Small intestine (tissue), 7 donors: ENCODE results near the gene TP53I11. TPM values are rescaled to one million over a fixed set of nuclear protein-coding genes. Genes with fewer than 3 reads are reported as not detected.
A peak's percentile ranks its signal among the peaks of the same experiment; 100 is the strongest.

ENCODE experiments used
- DNase-seq, 2 donors: peaks; one replicate each; pipeline versions ENCODE4 v3.0.0 to v3.0.0-alpha.2; 2013
- FAIRE-seq: peaks from 2 replicates; lab custom pipeline; 2012; peaks lifted over from hg19 to GRCh38; lab: Jason Lieb, UNC
- H3K27ac ChIP-seq, 3 donors: one replicate each; pipeline ENCODE4 v1.5.1; 2013; ENCODE audit warnings: low read length in 2 of 3, mild to moderate bottlenecking in 2 of 3, control low read depth in 1 of 3, inconsistent platforms in 1 of 3, low read depth in 1 of 3, moderate library complexity in 1 of 3
- H3K27me3 ChIP-seq, 3 donors: one replicate each; pipeline ENCODE4 v1.6.1; 2013; ENCODE audit warnings: low read length in 3 of 3, inconsistent platforms in 1 of 3; ENCODE audit not compliant: control insufficient read depth in 3 of 3, insufficient read depth in 3 of 3
- H3K36me3 ChIP-seq, 3 donors: one replicate each; pipeline ENCODE4 v1.6.1; 2013; ENCODE audit warnings: low read length in 3 of 3, inconsistent platforms in 1 of 3, low read depth in 1 of 3, mild to moderate bottlenecking in 1 of 3, moderate library complexity in 1 of 3; ENCODE audit not compliant: control insufficient read depth in 3 of 3, insufficient read depth in 2 of 3
- H3K4me1 ChIP-seq, 3 donors: one replicate each; pipeline ENCODE4 v1.6.1; 2013; ENCODE audit warnings: low read length in 2 of 3, inconsistent platforms in 1 of 3, low read depth in 1 of 3, mild to moderate bottlenecking in 1 of 3, moderate library complexity in 1 of 3; ENCODE audit not compliant: control insufficient read depth in 3 of 3, insufficient read depth in 2 of 3
- H3K4me3 ChIP-seq, 3 donors: one replicate each; pipeline ENCODE4 v1.5.1; 2013; ENCODE audit warnings: low read length in 3 of 3, control low read depth in 1 of 3, inconsistent platforms in 1 of 3, low read depth in 1 of 3, mild to moderate bottlenecking in 1 of 3, moderate library complexity in 1 of 3
- H3K9me3 ChIP-seq, 2 donors: one replicate each; pipeline ENCODE4 v1.6.1; 2013; ENCODE audit warnings: low read depth in 1 of 2, low read length in 1 of 2; ENCODE audit not compliant: control insufficient read depth in 2 of 2, insufficient read depth in 1 of 2
- WGBS, 3 donors: extraction: QIAGEN DNeasy Blood & Tissue Kit; methylation state at CpG; one replicate each; pipeline ENCODE4 v1.1.7; 2013; 5-methylcytosine and 5-hydroxymethylcytosine counted together
- polyA plus RNA-seq, 4 donors: library from polyadenylated mRNA; stranded (reverse) in 3 of 4; unstranded in 1 of 4; fragments of 200-250 nt in 3 of 4; fragments of 120-200 nt in 1 of 4; gene quantifications; one replicate each; pipeline versions ENCODE4 v1.2.1 to v1.2.3, GENCODE V29; 2013
- donor health status: healthy with polysubstance abuse.
- donor health status: control.
- donor health status: control.
- donor health status: Bipolar disorder and iron deficiency.
- donor health status: healthy.

TP53I11 gene
- polyA plus RNA-seq, 4 donors: 6.8 to 105 (median 36.7) TPM

DNA sequence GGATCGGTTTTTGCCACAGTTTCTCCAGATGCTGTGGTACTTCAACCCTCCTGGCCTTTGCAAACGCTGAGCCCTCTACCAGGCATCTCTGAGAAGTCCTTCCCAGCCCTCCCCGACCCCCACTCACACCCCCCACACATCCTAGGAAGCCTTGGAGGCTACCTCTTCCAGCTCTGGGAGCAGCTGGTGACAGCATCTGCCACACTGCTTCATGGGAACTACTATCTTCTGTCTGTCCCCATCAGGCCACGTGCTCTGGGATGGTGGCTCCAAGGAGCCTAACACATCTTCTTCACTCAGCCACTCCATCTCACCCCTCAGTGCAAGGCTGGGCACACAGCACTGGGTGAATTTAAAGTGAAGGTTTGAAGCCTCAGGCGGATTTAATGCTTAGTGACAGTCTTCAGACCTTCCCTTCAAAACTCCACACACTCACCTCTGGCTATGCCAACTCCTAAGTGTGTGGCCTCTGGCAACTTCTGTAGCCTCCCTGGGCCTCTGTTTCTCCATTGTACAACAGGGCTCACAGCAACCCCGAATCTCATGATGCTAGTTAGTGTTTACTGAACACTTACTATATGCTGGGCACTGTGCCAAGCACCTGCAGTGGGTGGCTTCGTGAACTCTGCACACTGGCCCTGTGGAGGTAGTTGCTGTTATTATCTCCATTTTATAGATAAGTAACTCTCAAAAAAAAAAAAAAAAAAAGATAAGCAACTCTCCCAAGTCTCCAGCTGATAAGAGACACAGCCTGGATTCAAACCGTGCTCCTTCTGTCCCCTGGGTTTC, 7.3 kb upstream of the TP53I11 start:
- 40 to 64% (median 43%) methylated on average over 8 of the region's 8 CpGs for WGBS, 3 donors
- H3K27ac ChIP-seq: peak overlapping the region in 1 of 3 donors; percentile 56
- DNase-seq (peak; percentile 79 to 90), FAIRE-seq (no peak)
- no peaks in the 10 kb centered on the region for H3K27me3 ChIP-seq
- H3K4me1 ChIP-seq: peaks cover 4 to 51% (median 5%) of the 10 kb centered on the region in 3 donors
- H3K36me3 ChIP-seq: no peaks in the 10 kb centered on the region
- no peak overlapping the region for H3K4me3 ChIP-seq
- H3K9me3 ChIP-seq: no peaks in the 10 kb centered on the region

- WGBS, 3 donors: 12 to 52% (median 40%) methylated on average over 29 to 35 of the region's 35 CpGs
- no peak overlapping the region for H3K27ac ChIP-seq
- H3K9me3 ChIP-seq: no peaks in the 10 kb centered on the region
- no peaks in the 10 kb centered on the region for H3K36me3 ChIP-seq
- no peak for DNase-seq
- H3K27me3 ChIP-seq: no peaks in the 10 kb centered on the region
- no peak for FAIRE-seq
- H3K4me3 ChIP-seq: no peak overlapping the region
- peaks cover 4 to 60% (median 5%) of the 10 kb centered on the region in 3 donors for H3K4me1 ChIP-seq
These were observed 6.4 kb upstream of the TP53I11 start for GRCh38 chr11:44957040-44957515.

GRCh38 chr11:44955015-44955738, 4.5 kb upstream of the TP53I11 start:
- FAIRE-seq (no peak), DNase-seq (peak; percentile 83 to 87)
- Histone ChIP-seq H3K4me1 (peaks cover 4 to 64% (median 5%) of the 10 kb centered on the region in 3 donors), H3K27me3 (no peaks in the 10 kb centered on the region), H3K36me3 (no peaks in the 10 kb centered on the region), H3K9me3 (no peaks in the 10 kb centered on the region), H3K27ac (peak overlapping the region in 2 of 3 donors; percentile 54 to 61), H3K4me3 (no peak overlapping the region)
- WGBS, 3 donors: 29 to 50% (median 31%) methylated on average over 5 of the region's 5 CpGs

- peak overlapping the region in 2 of 3 donors; percentile 54 to 61 for H3K27ac ChIP-seq
- no peak for FAIRE-seq
- H3K4me3 ChIP-seq: no peak overlapping the region
- WGBS, 3 donors: 64 to 76% (median 72%) methylated on average over 12 of the region's 12 CpGs
- H3K4me1 ChIP-seq: peaks cover 4 to 62% (median 5%) of the 10 kb centered on the region in 3 donors
- DNase-seq: no peak
- H3K27me3 ChIP-seq: no peaks in the 10 kb centered on the region
- H3K36me3 ChIP-seq: no peaks in the 10 kb centered on the region
- H3K9me3 ChIP-seq: no peaks in the 10 kb centered on the region
These were observed 3.6 kb upstream of the TP53I11 start for GRCh38 chr11:44954051-44954906.

DNA sequence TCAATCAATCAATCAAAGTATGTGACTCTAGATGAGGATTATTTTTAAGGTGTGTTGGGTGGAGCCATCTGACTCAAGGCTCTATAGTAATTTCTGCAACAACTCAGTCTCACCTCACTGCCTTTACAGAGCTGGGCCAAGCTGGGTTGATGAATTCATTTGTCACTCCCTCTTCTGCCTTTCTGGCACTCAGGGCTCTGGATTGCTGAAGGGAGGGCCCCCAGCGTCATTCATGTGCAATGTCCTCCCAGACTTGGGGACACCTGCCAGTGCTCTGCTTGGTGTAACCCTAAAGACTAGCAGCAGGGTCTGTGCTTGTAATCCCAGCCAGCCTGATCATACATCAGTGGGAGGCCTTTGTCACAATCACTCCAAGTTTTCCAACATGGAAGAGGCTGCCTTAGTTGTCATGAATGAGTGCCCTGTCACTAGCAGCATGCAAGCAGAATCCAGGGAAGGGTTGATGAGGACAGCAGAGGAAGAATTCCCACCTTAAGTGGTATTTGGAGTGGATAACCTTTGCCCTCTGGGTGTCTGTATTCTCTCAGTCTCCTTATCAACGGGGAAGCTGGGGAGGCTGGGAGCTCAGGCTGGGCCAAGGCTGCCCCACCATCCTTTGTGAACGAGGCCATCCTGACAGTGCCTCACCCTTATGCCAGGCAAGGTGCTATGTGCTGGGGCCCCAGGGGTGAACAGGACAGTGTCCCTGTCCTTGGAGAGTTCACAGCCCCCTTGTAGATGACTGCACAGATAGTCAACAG, 2.0 kb upstream of the TP53I11 start:
- H3K27ac ChIP-seq: peak overlapping the region in 1 of 3 donors; percentile 67
- no peak for FAIRE-seq
- no peaks in the 10 kb centered on the region for H3K9me3 ChIP-seq
- peaks cover 4 to 52% (median 5%) of the 10 kb centered on the region in 3 donors for H3K4me1 ChIP-seq
- H3K36me3 ChIP-seq: no peaks in the 10 kb centered on the region
- no peak overlapping the region for H3K4me3 ChIP-seq
- DNase-seq: peak in 1 of 2 donors; percentile 39
- WGBS, 3 donors: 9 to 56% (median 38%) methylated on average over 3 of the region's 3 CpGs
- no peaks in the 10 kb centered on the region for H3K27me3 ChIP-seq

DNA sequence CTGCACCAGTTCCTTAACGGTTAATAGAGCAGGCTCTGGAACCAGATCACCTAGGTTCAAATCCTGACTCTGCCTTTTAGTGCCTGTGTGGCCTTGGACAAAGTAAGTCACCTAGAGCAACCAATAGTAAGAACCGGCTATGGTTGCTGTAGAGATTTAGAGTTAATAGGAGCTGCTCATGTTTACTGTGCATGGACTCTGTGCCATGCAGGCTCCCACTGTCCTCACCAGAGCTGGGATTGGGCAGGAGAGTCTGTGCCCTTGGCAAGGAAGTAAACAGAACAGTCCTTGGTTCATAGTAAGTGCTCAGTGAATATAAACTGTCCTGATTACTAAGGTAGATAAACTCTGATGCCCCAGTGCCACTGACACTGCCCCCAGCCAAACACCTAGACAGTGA, 1.4 kb upstream of the TP53I11 start:
- no peaks in the 10 kb centered on the region for H3K27me3 ChIP-seq
- WGBS, 3 donors: 12 to 53% (median 13%) methylated on average over 2 of the region's 2 CpGs
- peaks cover 4 to 48% (median 5%) of the 10 kb centered on the region in 3 donors for H3K4me1 ChIP-seq
- no peak overlapping the region for H3K4me3 ChIP-seq
- DNase-seq: peak in 1 of 2 donors; percentile 79
- H3K36me3 ChIP-seq: no peaks in the 10 kb centered on the region
- H3K27ac ChIP-seq: peak overlapping the region in 1 of 3 donors; percentile 67
- FAIRE-seq: no peak
- no peaks in the 10 kb centered on the region for H3K9me3 ChIP-seq

GRCh38 chr11:44950031-44950624, 555 bp downstream of the TP53I11 start:
- Histone ChIP-seq H3K27ac (peak overlapping the region; percentile 63 to 87 (median 69)), H3K4me3 (peak overlapping the region; percentile 62 to 89 (median 62)), H3K36me3 (peaks cover 0 to 18% (median 0%) of the 10 kb centered on the region in 3 donors), H3K4me1 (peaks cover 0 to 29% (median 5%) of the 10 kb centered on the region in 3 donors), H3K9me3 (no peaks in the 10 kb centered on the region), H3K27me3 (no peaks in the 10 kb centered on the region)
- 1% methylated on average over 33 to 63 of the region's 63 CpGs for WGBS, 3 donors
- FAIRE-seq: no peak
- peak in 1 of 2 donors; percentile 68 for DNase-seq
